ENCODE data around the gene CENPVL2. TPM values are rescaled to one million over a fixed set of nuclear protein-coding genes. Genes with fewer than 3 reads are reported as not detected.
"Not testable (repeated sequence)": the region's sequence is repeated elsewhere in the genome, so short reads cannot be mapped to it uniquely, and the experiment has no call there.

Gene CENPVL2
- polyA plus RNA-seq (ENCODE audit: insufficient read depth in 1 of 5, insufficient read length in 5 of 5, low replicate concordance in 1 of 5), result not detected
- long read RNA-seq, donor 1, result 0 reads
- long read RNA-seq, donor 2, result 0 reads
- long read RNA-seq, donor 3, result 0 reads
- long read RNA-seq, donor 4, result 0 reads
- long read RNA-seq, donor 5, result 0 reads
- long read RNA-seq, donor 6, result 0 reads
- long read RNA-seq, donor 7, result 0 reads
- long read RNA-seq, donor 8, result 0 reads

- DNase-seq, result not testable (repeated sequence)
Measured at GRCh38 chrX:51682720-51683062, at the start of gene CENPVL2. CENPVL2 (minus strand) TSS chrX:51682831; CDS start chrX:51682831, 0 bp downstream.

GRCh38 chrX:51728202-51728601 is 45.6 kb upstream of the CENPVL2 start:
- no peak for DNase-seq

- not testable (repeated sequence) for DNase-seq
Measured at GRCh38 chrX:51712943-51713647, 30.5 kb upstream of the CENPVL2 start.

- DNase-seq, result not testable (repeated sequence)
Measured at GRCh38 chrX:51710277-51711164, 27.9 kb upstream of the CENPVL2 start, which contains the start of gene CENPVL1. CENPVL1 (plus strand) TSS chrX:51710512; CDS start chrX:51710512, 0 bp downstream.

GRCh38 chrX:51697397-51697796 is 14.8 kb upstream of the CENPVL2 start:
- DNase-seq, result no peak

GRCh38 chrX:51694254-51694653 is 11.6 kb upstream of the CENPVL2 start:
- no peak for DNase-seq

GRCh38 chrX:51681808-51682719 is 567 bp downstream of the CENPVL2 start:
- DNase-seq, result not testable (repeated sequence)

- DNase-seq, result not testable (repeated sequence)
Measured at GRCh38 chrX:51679689-51680433, 2.8 kb downstream of the CENPVL2 start.

GRCh38 chrX:51665981-51666380 is 16.6 kb downstream of the CENPVL2 start:
- no peak for DNase-seq

GRCh38 chrX:51643377-51643776 is 39.3 kb downstream of the CENPVL2 start:
- no peak for DNase-seq

GRCh38 chrX:51641421-51642021 is 41.1 kb downstream of the CENPVL2 start:
- peak; percentile 12 to 21 for DNase-seq

- DNase-seq, result not testable (repeated sequence)
Measured at GRCh38 chrX:51636511-51636910, 46.1 kb downstream of the CENPVL2 start.

Other genes with a start within 250 kb of the CENPVL2 start
- gene NUDT11, start 186.2 kb downstream of the CENPVL2 start, polyA plus RNA-seq (ENCODE audit: insufficient read depth in 1 of 5, insufficient read length in 5 of 5, low replicate concordance in 1 of 5), result 10 to 100 TPM in 1 of 5 donors, 1 to 10 TPM in 4; 7.3 to 11.4 (median 9.0) TPM
- under 1 TPM in 3 of 5 donors, not detected in 2; 0.07 to 0.10 (median 0.08) TPM for gene CENPVL3, start 63.9 kb downstream of the CENPVL2 start, polyA plus RNA-seq (ENCODE audit: insufficient read depth in 1 of 5, insufficient read length in 5 of 5, low replicate concordance in 1 of 5)
- gene CENPVL1, start 27.7 kb upstream of the CENPVL2 start, polyA plus RNA-seq (ENCODE audit: insufficient read depth in 1 of 5, insufficient read length in 5 of 5, low replicate concordance in 1 of 5), result not detected
- gene GSPT2, start 60.6 kb upstream of the CENPVL2 start, polyA plus RNA-seq (ENCODE audit: insufficient read depth in 1 of 5, insufficient read length in 5 of 5, low replicate concordance in 1 of 5), result 10 to 100 TPM; 15.6 to 19.1 (median 16.7) TPM
- 100 to 1,000 TPM; 261 to 333 (median 289) TPM for gene MAGED1, start 210.8 kb upstream of the CENPVL2 start, polyA plus RNA-seq (ENCODE audit: insufficient read depth in 1 of 5, insufficient read length in 5 of 5, low replicate concordance in 1 of 5)